Gastroesophageal sphincter (tissue), 3 donors: Measurements from ENCODE around the gene AK6.

ENCODE experiments used
- POLR2A ChIP-seq, 2 donors: fragments of 450-650 bp; IDR thresholded peaks; one replicate each; pipeline ENCODE4 v1.6.1; 2017; ENCODE audit warnings: antibody characterized with exemption in 2 of 2, mild to moderate bottlenecking in 2 of 2, moderate library complexity in 1 of 2
- TF ChIP-seq, protein P1 (sequence below), 4 experiments: fragments of 200-600 bp in 2 of 4; fragments of 450-650 bp in 2 of 4; sonication (generic) in 1 of 4; IDR thresholded peaks; one replicate each; pipeline ENCODE4 v1.5.1; 2017 to 2019; ENCODE audit warnings: antibody characterized with exemption in 4 of 4, mild to moderate bottlenecking in 2 of 4, moderate library complexity in 2 of 4

DNA sequence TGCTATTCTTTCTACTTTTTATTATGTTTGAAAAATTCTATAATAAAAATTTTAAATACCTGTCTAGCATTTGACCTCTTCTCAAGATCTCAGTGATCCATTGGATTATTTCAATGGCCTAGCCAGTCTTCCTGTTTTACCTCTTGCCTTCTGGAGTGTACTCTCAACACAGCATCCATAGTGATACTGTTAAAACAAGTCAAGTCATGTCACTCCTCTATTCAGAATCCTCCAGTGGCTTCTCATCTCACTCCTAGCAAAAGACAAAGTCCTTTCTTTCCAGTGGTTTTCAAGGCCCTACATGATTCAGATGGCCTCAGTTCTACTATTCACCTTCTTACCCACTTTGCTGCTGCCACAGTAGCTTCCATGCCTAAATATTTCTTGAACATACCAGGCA is 47.4 kb upstream of the AK6 start:
- TF ChIP-seq, protein P1, sequence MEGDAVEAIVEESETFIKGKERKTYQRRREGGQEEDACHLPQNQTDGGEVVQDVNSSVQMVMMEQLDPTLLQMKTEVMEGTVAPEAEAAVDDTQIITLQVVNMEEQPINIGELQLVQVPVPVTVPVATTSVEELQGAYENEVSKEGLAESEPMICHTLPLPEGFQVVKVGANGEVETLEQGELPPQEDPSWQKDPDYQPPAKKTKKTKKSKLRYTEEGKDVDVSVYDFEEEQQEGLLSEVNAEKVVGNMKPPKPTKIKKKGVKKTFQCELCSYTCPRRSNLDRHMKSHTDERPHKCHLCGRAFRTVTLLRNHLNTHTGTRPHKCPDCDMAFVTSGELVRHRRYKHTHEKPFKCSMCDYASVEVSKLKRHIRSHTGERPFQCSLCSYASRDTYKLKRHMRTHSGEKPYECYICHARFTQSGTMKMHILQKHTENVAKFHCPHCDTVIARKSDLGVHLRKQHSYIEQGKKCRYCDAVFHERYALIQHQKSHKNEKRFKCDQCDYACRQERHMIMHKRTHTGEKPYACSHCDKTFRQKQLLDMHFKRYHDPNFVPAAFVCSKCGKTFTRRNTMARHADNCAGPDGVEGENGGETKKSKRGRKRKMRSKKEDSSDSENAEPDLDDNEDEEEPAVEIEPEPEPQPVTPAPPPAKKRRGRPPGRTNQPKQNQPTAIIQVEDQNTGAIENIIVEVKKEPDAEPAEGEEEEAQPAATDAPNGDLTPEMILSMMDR (IDR thresholded peaks at IDR 0.05), result no peak
- no peak for TF ChIP-seq POLR2A (IDR thresholded peaks at IDR 0.05)
